ENCODE data around the gene ZFAND4. TPM values are rescaled to one million over a fixed set of nuclear protein-coding genes. Genes with fewer than 3 reads are reported as not detected.

ZFAND4 gene
- total and polyA plus RNA-seq, 9 of the 15 experiments (the other 6 are each of a cell fraction or from before 2014, with no cell fraction given) = 0.42 to 3.0 (median 1.5) TPM

GRCh38 chr10:45585131-45585530 is 87.4 kb downstream of the ZFAND4 start:
- ChIA-PET POLR2A (interaction anchor here (0.6 to 1.0 kb wide), 5 partner anchors 9 to 115 kb away, joined by 3 read pairs; no protein-coding TSS in a partner anchor), CTCF (ENCODE audit: low intra/inter-chr PET ratio) (no interaction called here)
- peaks cover 7% of the 10 kb centered on the region; the same call in 1 of the 2 replicates for H3K9me3 ChIP-seq (replicated peaks; ENCODE audit: control insufficient read depth, insufficient read depth, low read depth, low read length)
- H3K4me3 ChIP-seq = no peak overlapping the region
- peaks cover 65% of the 10 kb centered on the region for H3K79me2 ChIP-seq (ENCODE audit: control insufficient read depth, insufficient read depth, low read length)
- peaks cover 6 to 19% of the 10 kb centered on the region in 2 experiments for H3K4me1 ChIP-seq (replicated peaks in 1 of 2; ENCODE audit: control insufficient read depth in 2 of 2, insufficient read depth in 2 of 2, low read length in 2 of 2)
- intact Hi-C loops (cut with micrococcal nuclease) = no loop called here
- 90% methylated on average over 2 of the region's 2 CpGs for WGBS (ENCODE audit: insufficient coverage, low coverage, missing lambda C conversion rate)
- H3K4me2 ChIP-seq (ENCODE audit: insufficient read depth, low read length) = no peak overlapping the region
- H3K27ac ChIP-seq (ENCODE audit: extremely low read depth, low read depth, low read length) = no peak overlapping the region
- no TSS peak for BruUV-seq (replicated peaks)
- ATAC-seq = no peak
- H3K9me1 ChIP-seq (ENCODE audit: control insufficient read depth, insufficient read depth, low read length) = no peaks in the 10 kb centered on the region
- H3K27me3 ChIP-seq (ENCODE audit: control insufficient read depth in 2 of 2, insufficient read depth in 2 of 2, low read length in 2 of 2) = no peaks in the 10 kb centered on the region
- no peak overlapping the region for H2AFZ ChIP-seq (ENCODE audit: low read depth, low read length)
- H3K36me3 ChIP-seq (ENCODE audit: control insufficient read depth, insufficient read depth, low read length) = peaks cover 10% of the 10 kb centered on the region; the same call in 2 of the 3 replicates
- DNase-seq (ENCODE audit: extremely low read depth in 1 of 4, low spot score in 3 of 4) = no peak
- no peak overlapping the region for H3K9ac ChIP-seq (ENCODE audit: insufficient read depth in 1 of 2, low read depth in 2 of 2, low read length in 2 of 2)
- no peaks in the 10 kb centered on the region for H4K20me1 ChIP-seq (replicated peaks; ENCODE audit: control insufficient read depth, insufficient read depth, low read length)
- in situ Hi-C loops (cut with MboI) = no loop called here
- no peak for FAIRE-seq
- TF ChIP-seq SIN3B (IDR thresholded peaks at IDR 0.05; ENCODE audit: low read depth) = no peak
- no peak for TF ChIP-seq NFYB (IDR thresholded peaks at IDR 0.05; ENCODE audit: extremely low read depth, insufficient read length)
- TF ChIP-seq HDGF (IDR thresholded peaks at IDR 0.05) = no peak
- no peak for TF ChIP-seq ZKSCAN8 (CRISPR knock-in tag; IDR thresholded peaks at IDR 0.05)
- TF ChIP-seq NRF1 (conservative IDR thresholded peaks at IDR 0.05 in 1 of 2, IDR thresholded peaks at IDR 0.05 in 1 of 2) = no peak
- TF ChIP-seq, protein P1, sequence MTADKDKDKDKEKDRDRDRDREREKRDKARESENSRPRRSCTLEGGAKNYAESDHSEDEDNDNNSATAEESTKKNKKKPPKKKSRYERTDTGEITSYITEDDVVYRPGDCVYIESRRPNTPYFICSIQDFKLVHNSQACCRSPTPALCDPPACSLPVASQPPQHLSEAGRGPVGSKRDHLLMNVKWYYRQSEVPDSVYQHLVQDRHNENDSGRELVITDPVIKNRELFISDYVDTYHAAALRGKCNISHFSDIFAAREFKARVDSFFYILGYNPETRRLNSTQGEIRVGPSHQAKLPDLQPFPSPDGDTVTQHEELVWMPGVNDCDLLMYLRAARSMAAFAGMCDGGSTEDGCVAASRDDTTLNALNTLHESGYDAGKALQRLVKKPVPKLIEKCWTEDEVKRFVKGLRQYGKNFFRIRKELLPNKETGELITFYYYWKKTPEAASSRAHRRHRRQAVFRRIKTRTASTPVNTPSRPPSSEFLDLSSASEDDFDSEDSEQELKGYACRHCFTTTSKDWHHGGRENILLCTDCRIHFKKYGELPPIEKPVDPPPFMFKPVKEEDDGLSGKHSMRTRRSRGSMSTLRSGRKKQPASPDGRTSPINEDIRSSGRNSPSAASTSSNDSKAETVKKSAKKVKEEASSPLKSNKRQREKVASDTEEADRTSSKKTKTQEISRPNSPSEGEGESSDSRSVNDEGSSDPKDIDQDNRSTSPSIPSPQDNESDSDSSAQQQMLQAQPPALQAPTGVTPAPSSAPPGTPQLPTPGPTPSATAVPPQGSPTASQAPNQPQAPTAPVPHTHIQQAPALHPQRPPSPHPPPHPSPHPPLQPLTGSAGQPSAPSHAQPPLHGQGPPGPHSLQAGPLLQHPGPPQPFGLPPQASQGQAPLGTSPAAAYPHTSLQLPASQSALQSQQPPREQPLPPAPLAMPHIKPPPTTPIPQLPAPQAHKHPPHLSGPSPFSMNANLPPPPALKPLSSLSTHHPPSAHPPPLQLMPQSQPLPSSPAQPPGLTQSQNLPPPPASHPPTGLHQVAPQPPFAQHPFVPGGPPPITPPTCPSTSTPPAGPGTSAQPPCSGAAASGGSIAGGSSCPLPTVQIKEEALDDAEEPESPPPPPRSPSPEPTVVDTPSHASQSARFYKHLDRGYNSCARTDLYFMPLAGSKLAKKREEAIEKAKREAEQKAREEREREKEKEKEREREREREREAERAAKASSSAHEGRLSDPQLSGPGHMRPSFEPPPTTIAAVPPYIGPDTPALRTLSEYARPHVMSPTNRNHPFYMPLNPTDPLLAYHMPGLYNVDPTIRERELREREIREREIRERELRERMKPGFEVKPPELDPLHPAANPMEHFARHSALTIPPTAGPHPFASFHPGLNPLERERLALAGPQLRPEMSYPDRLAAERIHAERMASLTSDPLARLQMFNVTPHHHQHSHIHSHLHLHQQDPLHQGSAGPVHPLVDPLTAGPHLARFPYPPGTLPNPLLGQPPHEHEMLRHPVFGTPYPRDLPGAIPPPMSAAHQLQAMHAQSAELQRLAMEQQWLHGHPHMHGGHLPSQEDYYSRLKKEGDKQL (CRISPR knock-in tag; IDR thresholded peaks at IDR 0.05; ENCODE audit: borderline replicate concordance) = no peak
- no peak for TF ChIP-seq ZBTB17 (CRISPR knock-in tag; IDR thresholded peaks at IDR 0.05)
- no peak for TF ChIP-seq ARHGAP35 (IDR thresholded peaks at IDR 0.05; ENCODE audit: partially characterized antibody)
- no peak for TF ChIP-seq ZNF274 (IDR thresholded peaks at IDR 0.05; ENCODE audit: borderline replicate concordance, low read depth, low read length)
- no peak for TF ChIP-seq GABPB1 (CRISPR knock-in tag; IDR thresholded peaks at IDR 0.05)
- no peak for TF ChIP-seq DDX20 (tag; IDR thresholded peaks at IDR 0.05; ENCODE audit: low read depth)
- TF ChIP-seq RCOR1 (IDR thresholded peaks at IDR 0.05; ENCODE audit: borderline replicate concordance in 1 of 2, low read depth in 2 of 2, low read length in 2 of 2) = no peak
- no peak for TF ChIP-seq GABPB2 (CRISPR knock-in tag; conservative IDR thresholded peaks at IDR 0.05)
- TF ChIP-seq PHB2 (IDR thresholded peaks at IDR 0.05; ENCODE audit: low read depth) = no peak
- TF ChIP-seq, protein P2, sequence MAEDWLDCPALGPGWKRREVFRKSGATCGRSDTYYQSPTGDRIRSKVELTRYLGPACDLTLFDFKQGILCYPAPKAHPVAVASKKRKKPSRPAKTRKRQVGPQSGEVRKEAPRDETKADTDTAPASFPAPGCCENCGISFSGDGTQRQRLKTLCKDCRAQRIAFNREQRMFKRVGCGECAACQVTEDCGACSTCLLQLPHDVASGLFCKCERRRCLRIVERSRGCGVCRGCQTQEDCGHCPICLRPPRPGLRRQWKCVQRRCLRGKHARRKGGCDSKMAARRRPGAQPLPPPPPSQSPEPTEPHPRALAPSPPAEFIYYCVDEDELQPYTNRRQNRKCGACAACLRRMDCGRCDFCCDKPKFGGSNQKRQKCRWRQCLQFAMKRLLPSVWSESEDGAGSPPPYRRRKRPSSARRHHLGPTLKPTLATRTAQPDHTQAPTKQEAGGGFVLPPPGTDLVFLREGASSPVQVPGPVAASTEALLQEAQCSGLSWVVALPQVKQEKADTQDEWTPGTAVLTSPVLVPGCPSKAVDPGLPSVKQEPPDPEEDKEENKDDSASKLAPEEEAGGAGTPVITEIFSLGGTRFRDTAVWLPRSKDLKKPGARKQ (CRISPR knock-in tag; IDR thresholded peaks at IDR 0.05) = no peak
